K562 (cell line): Measurements from ENCODE around the gene CNOT6L. TPM values are rescaled to one million over a fixed set of nuclear protein-coding genes. Genes with fewer than 3 reads are reported as not detected.

Experiments
- ARNT ChIP-seq, 2 experiments: fragments of 450-650 bp; IDR thresholded peaks; 2 replicates each; pipeline ENCODE4 v1.6.1; 2016; ENCODE audit warnings: mild to moderate bottlenecking in 1 of 2
- MCM5 ChIP-seq: fragments of 450-650 bp; IDR thresholded peaks from 2 replicates; pipeline ENCODE4 v1.6.1; 2016; ENCODE audit warnings: low read depth
- MGA ChIP-seq: fragments of 450-650 bp; IDR thresholded peaks from 2 replicates; pipeline ENCODE4 v1.6.1; 2016; ENCODE audit warnings: mild to moderate bottlenecking, moderate library complexity
- NR4A1 ChIP-seq, 2 experiments: fragments of 250-450 bp in 1 of 2; fragments of 450-650 bp in 1 of 2; sonication (Bioruptor Pico) in 1 of 2; IDR thresholded peaks; 2 replicates each; pipeline versions ENCODE4 v1.4.0 to v1.6.1; 2016 to 2020; ENCODE audit warnings: mild to moderate bottlenecking in 2 of 2, missing compliant biosample characterization in 1 of 2, missing genetic modification characterization in 1 of 2, moderate library complexity in 1 of 2
- RAD21 ChIP-seq, 2 experiments: fragments of 250-450 bp in 1 of 2; fragments of 450-650 bp in 1 of 2; sonication (Bioruptor Pico) in 1 of 2; formaldehyde crosslinking in 1 of 2; IDR thresholded peaks in 1 of 2; conservative IDR thresholded peaks in 1 of 2; 2 replicates each; pipeline versions ENCODE4 v1.4.0 to v1.8.0; 2020 to 2022; ENCODE audit warnings: mild to moderate bottlenecking in 2 of 2, moderate library complexity in 1 of 2
- ZBTB40 ChIP-seq, 2 experiments: fragments of 450-650 bp in 1 of 2; sonication (generic) in 1 of 2; formaldehyde crosslinking in 1 of 2; IDR thresholded peaks; 2 replicates each; pipeline versions ENCODE4 v1.7.1 to v1.9.0; 2016 to 2022; ENCODE audit warnings: inconsistent platforms in 1 of 2, mild to moderate bottlenecking in 1 of 2, missing genetic modification reagents in 1 of 2
- ZNF174 ChIP-seq: fragments of 250-450 bp; sonication (Bioruptor Pico); IDR thresholded peaks from 2 replicates; pipeline ENCODE4 v1.4.0; 2020; ENCODE audit warnings: mild to moderate bottlenecking
- polyA plus RNA-seq, 8 experiments: library from polyadenylated mRNA; depleted of rRNA in 4 of 8; stranded (reverse) in 5 of 8; unstranded in 3 of 8; fragments of >200 nt; fragmentation: Nextera tagmentation in 2 of 8; fragmentation: Illumina TruSeq in 1 of 8; extraction: Ambion mirVana in 2 of 8; extraction: Trizol in 1 of 8; gene quantifications; 2 replicates each; pipeline versions ENCODE4 v1.2.1 to v1.2.3, GENCODE V29; 2011 to 2014; ENCODE audit warnings: inconsistent platforms in 1 of 8, missing spikeins in 1 of 8
- total RNA-seq, 7 experiments: library from RNA; depleted of rRNA in 6 of 7; stranded (reverse); fragments of >200 nt in 6 of 7; fragmentation: Illumina TruSeq in 2 of 7; extraction: Trizol in 2 of 7; gene quantifications; 2 replicates each; pipeline versions ENCODE4 v1.2.1 to v1.2.3, GENCODE V29; 2011 to 2021; ENCODE audit warnings: low replicate concordance in 1 of 7

Gene CNOT6L
- total and polyA plus RNA-seq, 9 of the 15 experiments (the other 6 are each of a cell fraction or from before 2014, with no cell fraction given) = 3.7 to 27.9 (median 6.5) TPM

DNA sequence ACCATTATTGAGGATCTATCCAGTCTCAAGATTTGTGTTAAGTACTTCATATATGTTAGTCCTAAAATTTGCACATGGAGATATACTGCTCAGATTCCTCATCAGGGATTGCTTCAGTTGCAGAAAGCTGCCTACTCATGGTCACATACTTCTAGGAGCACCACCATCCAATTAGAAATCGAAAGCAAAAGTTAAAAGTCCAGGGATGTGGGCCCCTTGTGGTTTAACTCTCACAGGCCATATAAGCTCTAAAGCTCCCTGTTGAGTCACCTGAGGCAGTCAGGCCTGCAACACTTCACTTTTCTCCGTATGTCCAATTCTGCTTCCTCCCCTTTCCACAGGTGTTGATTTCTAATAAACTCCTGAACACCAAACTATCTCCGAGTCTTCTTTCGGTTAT, 84.2 kb downstream of the CNOT6L start (continued):
- TF ChIP-seq ZBTB40 (IDR thresholded peaks at IDR 0.05) (peak; percentile 78), ZBTB40 (CRISPR knock-in tag; IDR thresholded peaks at IDR 0.05) (no peak), MGA (no peak), RAD21 (CRISPR knock-in tag; conservative IDR thresholded peaks at IDR 0.05 in 1 of 2, IDR thresholded peaks at IDR 0.05 in 1 of 2) (no peak), ARNT (IDR thresholded peaks at IDR 0.05) (no peak), MCM5 (no peak), ZNF174 (CRISPR knock-in tag) (no peak), NR4A1 (CRISPR knock-in tag; IDR thresholded peaks at IDR 0.05) (no peak), NR4A1 (tag; IDR thresholded peaks at IDR 0.05) (no peak)
